Esophagus muscularis mucosa (tissue), 3 donors: Measurements from ENCODE around the gene TTLL5.

ENCODE experiments used
- POLR2A ChIP-seq: fragments of 450-650 bp; IDR thresholded peaks from one replicate; pipeline ENCODE4 v1.6.1; 2017; ENCODE audit warnings: antibody characterized with exemption, moderate library complexity, mild to moderate bottlenecking, low read depth
- POLR2AphosphoS5 ChIP-seq, 2 donors: sonication (generic); formaldehyde crosslinking; IDR thresholded peaks; one replicate each; pipeline ENCODE4 v1.6.1; 2017; ENCODE audit warnings: antibody characterized with exemption in 2 of 2
- TF ChIP-seq, protein P1 (sequence below), 3 experiments: fragments of 200-600 bp in 2 of 3; fragments of 450-650 bp in 1 of 3; sonication (generic) in 2 of 3; IDR thresholded peaks; one replicate each; pipeline ENCODE4 v1.5.1; 2017 to 2019; ENCODE audit warnings: antibody characterized with exemption in 3 of 3, mild to moderate bottlenecking in 2 of 3, moderate library complexity in 1 of 3

DNA sequence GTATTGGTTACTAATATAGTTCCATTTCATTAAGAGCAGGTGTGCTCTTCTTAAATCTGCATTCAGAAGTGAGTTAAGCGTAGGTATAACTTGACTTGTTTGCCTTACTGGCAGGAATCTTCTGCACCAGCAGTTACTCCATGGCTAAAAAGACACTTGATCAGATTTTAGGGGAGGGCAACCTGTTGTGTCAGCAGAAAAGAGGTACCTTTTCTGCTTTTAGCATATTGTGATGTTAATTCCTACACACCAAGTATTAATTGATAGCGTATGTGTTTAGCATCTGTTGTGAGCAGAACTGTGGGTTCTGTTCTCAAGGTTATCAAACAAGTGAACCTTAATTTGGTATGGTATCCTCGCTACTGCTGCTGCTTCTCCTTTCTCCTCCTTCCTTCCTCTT lies 38.3 kb downstream of the TTLL5 start:
- TF ChIP-seq, protein P1, sequence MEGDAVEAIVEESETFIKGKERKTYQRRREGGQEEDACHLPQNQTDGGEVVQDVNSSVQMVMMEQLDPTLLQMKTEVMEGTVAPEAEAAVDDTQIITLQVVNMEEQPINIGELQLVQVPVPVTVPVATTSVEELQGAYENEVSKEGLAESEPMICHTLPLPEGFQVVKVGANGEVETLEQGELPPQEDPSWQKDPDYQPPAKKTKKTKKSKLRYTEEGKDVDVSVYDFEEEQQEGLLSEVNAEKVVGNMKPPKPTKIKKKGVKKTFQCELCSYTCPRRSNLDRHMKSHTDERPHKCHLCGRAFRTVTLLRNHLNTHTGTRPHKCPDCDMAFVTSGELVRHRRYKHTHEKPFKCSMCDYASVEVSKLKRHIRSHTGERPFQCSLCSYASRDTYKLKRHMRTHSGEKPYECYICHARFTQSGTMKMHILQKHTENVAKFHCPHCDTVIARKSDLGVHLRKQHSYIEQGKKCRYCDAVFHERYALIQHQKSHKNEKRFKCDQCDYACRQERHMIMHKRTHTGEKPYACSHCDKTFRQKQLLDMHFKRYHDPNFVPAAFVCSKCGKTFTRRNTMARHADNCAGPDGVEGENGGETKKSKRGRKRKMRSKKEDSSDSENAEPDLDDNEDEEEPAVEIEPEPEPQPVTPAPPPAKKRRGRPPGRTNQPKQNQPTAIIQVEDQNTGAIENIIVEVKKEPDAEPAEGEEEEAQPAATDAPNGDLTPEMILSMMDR (IDR thresholded peaks at IDR 0.05), result no peak
- TF ChIP-seq POLR2A (no peak), POLR2AphosphoS5 (IDR thresholded peaks at IDR 0.05) (no peak)
